HUES48 (cell line): ENCODE data around the gene OR4Q3.
"Not testable (repeated sequence)": the region's sequence is repeated elsewhere in the genome, so short reads cannot be mapped to it uniquely, and the experiment has no call there.

Experiments used
- H3K27ac ChIP-seq: one replicate; pipeline ENCODE4 v1.7.0; 2013; ENCODE audit warnings: low read depth, low read length, inconsistent platforms
- H3K27me3 ChIP-seq: 2 replicates; pipeline ENCODE4 v1.6.1; 2013; ENCODE audit warnings: mild to moderate bottlenecking, low read length; ENCODE audit not compliant: control insufficient read depth, insufficient read depth
- H3K36me3 ChIP-seq: 2 replicates; pipeline ENCODE4 v1.6.1; 2013; ENCODE audit warnings: low read length; ENCODE audit not compliant: control insufficient read depth, insufficient read depth
- H3K4me1 ChIP-seq: 2 replicates; pipeline ENCODE4 v1.6.1; 2013; ENCODE audit warnings: mild to moderate bottlenecking, low read length; ENCODE audit not compliant: control insufficient read depth, insufficient read depth
- H3K4me3 ChIP-seq: 2 replicates; pipeline ENCODE4 v1.5.1; 2013; ENCODE audit warnings: mild to moderate bottlenecking, low read depth, low read length
- H3K9ac ChIP-seq: 2 replicates; pipeline ENCODE4 v1.6.1; 2013; ENCODE audit warnings: mild to moderate bottlenecking, low read depth, low read length, moderate library complexity
- H3K9me3 ChIP-seq: 2 replicates; pipeline ENCODE4 v1.6.1; 2013; ENCODE audit warnings: low read length; ENCODE audit not compliant: control insufficient read depth, insufficient read depth

The OR4Q3 gene

GRCh38 chr14:19743256-19743655, at the start of gene OR4Q3:
TSS of gene OR4Q3 (plus strand) at chr14:19743571.
- peaks cover 97% of the 10 kb centered on the region for H3K9me3 ChIP-seq

GRCh38 chr14:19729359-19729758, 14.0 kb upstream of the OR4Q3 start:
- Histone ChIP-seq H3K4me3 (0 out of 2 replicates have a peak overlapping the region, but pooled peaks have one; percentile 12), H3K9me3 (peaks cover 91% of the 10 kb centered on the region), H3K36me3 (no peaks in the 10 kb centered on the region), H3K27ac (no peak overlapping the region), H3K9ac (no peak overlapping the region), H3K4me1 (no peaks in the 10 kb centered on the region), H3K27me3 (no peaks in the 10 kb centered on the region)

More at GRCh38 chr14:19743256-19743655, at the start of gene OR4Q3:
- Histone ChIP-seq H3K4me1 (no peaks in the 10 kb centered on the region), H3K9ac (no peak within 1 kb of the TSS), H3K4me3 (no peak within 1 kb of the TSS), H3K27ac (no peak within 1 kb of the TSS), H3K36me3 (no peaks in the 10 kb centered on the region), H3K27me3 (no peaks in the 10 kb centered on the region)

GRCh38 chr14:19729763-19730162, 13.6 kb upstream of the OR4Q3 start:
- Histone ChIP-seq H3K4me3 (0 out of 2 replicates have a peak overlapping the region, but pooled peaks have one; percentile 12), H3K4me1 (no peaks in the 10 kb centered on the region), H3K27ac (no peak overlapping the region), H3K9me3 (peaks cover 95% of the 10 kb centered on the region), H3K36me3 (no peaks in the 10 kb centered on the region), H3K9ac (no peak overlapping the region), H3K27me3 (no peaks in the 10 kb centered on the region)

GRCh38 chr14:19733893-19734292, 9.5 kb upstream of the OR4Q3 start:
- not testable (repeated sequence) for H3K27ac ChIP-seq, H3K4me1 ChIP-seq, H3K36me3 ChIP-seq, H3K9ac ChIP-seq, H3K27me3 ChIP-seq
- Histone ChIP-seq H3K4me3 (peak overlapping the region; percentile 32; the same call in 1 of the 2 replicates), H3K9me3 (peaks cover 91% of the 10 kb centered on the region)

- H3K9me3 ChIP-seq, result peaks cover 90% of the 10 kb centered on the region
- H3K27me3 ChIP-seq, H3K9ac ChIP-seq, H3K27ac ChIP-seq, H3K36me3 ChIP-seq, H3K4me3 ChIP-seq, H3K4me1 ChIP-seq: not testable (repeated sequence)
Measured at GRCh38 chr14:19752316-19752715, 8.9 kb downstream of the OR4Q3 start.

DNA sequence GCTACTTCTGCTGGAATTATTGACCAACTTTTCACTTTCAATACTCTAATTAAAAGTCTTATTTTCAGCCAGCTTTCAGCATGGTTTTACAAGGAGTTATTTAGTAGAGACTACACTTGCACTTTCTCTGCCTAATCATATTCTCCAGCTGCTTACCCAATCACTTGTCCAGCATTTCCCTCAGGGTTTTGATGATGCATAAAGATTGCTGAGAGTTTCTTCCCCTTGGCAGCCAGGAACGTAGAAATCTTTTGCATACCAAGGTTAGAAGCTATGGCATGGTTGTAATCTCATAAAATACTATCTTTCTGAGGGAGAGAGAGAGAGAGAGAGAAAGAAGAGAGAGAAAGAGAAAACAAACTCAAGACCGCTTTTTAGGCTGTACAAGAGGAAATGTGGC, 10.8 kb downstream of the OR4Q3 start:
- H3K9me3 ChIP-seq, result peaks cover 88% of the 10 kb centered on the region
- H3K27ac ChIP-seq, result no peak overlapping the region
- H3K36me3 ChIP-seq, result no peaks in the 10 kb centered on the region

DNA sequence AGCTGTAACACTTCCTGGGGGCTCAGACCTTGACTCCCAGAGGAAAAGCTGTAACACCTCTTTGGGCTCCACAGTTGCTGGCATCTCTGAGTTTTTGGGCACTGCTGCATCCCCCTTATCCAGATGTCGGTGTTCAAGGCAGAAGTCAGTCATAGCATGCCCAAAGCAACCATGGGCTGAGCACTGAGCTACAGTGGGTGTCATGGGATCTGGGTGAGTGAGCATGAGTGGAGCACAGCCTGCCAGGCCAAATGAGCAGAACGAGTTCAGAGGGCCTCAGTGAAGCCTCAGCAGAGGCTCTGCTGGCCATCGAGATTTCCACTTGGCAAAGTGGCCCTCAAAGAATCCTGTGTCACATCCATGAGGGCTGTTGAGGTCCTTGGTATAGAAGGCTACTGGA, 28.1 kb downstream of the OR4Q3 start:
- not testable (repeated sequence) for H3K4me1 ChIP-seq, H3K36me3 ChIP-seq, H3K4me3 ChIP-seq, H3K27ac ChIP-seq, H3K27me3 ChIP-seq, H3K9ac ChIP-seq
- peaks cover 88% of the 10 kb centered on the region for H3K9me3 ChIP-seq

More for the DNA sequence above, 10.8 kb downstream of the OR4Q3 start:
- Histone ChIP-seq H3K4me3 (no peak overlapping the region), H3K27me3 (no peaks in the 10 kb centered on the region), H3K4me1 (no peaks in the 10 kb centered on the region), H3K9ac (no peak overlapping the region)

- peaks cover 86% of the 10 kb centered on the region for H3K9me3 ChIP-seq
- no peaks in the 10 kb centered on the region for H3K27me3 ChIP-seq
- no peaks in the 10 kb centered on the region for H3K4me1 ChIP-seq
- H3K4me3 ChIP-seq, result no peak overlapping the region
- H3K27ac ChIP-seq, result no peak overlapping the region
- H3K36me3 ChIP-seq, result no peaks in the 10 kb centered on the region
- H3K9ac ChIP-seq, result no peak overlapping the region
Measured at GRCh38 chr14:19771895-19772430, 28.6 kb downstream of the OR4Q3 start.

- not testable (repeated sequence) for H3K27me3 ChIP-seq, H3K4me3 ChIP-seq, H3K9ac ChIP-seq, H3K27ac ChIP-seq, H3K4me1 ChIP-seq, H3K36me3 ChIP-seq
- peaks cover 88% of the 10 kb centered on the region for H3K9me3 ChIP-seq
Measured at GRCh38 chr14:19772454-19772853, 29.1 kb downstream of the OR4Q3 start.

GRCh38 chr14:19773204-19773603, 29.8 kb downstream of the OR4Q3 start, which contains the start of gene OR4M1:
TSS of gene OR4M1 (plus strand) at chr14:19773504. CDS start at chr14:19780323, 6,819 bp downstream.
- H3K4me1 ChIP-seq, H3K36me3 ChIP-seq, H3K4me3 ChIP-seq, H3K27me3 ChIP-seq, H3K9ac ChIP-seq, H3K27ac ChIP-seq: not testable (repeated sequence)
- peaks cover 88% of the 10 kb centered on the region for H3K9me3 ChIP-seq

GRCh38 chr14:19775587-19775986, 32.2 kb downstream of the OR4Q3 start:
- H3K4me1 ChIP-seq, result no peaks in the 10 kb centered on the region
- H3K36me3 ChIP-seq, result no peaks in the 10 kb centered on the region
- no peak overlapping the region for H3K27ac ChIP-seq
- no peak overlapping the region for H3K9ac ChIP-seq
- H3K9me3 ChIP-seq, result peaks cover 91% of the 10 kb centered on the region
- H3K27me3 ChIP-seq, result no peaks in the 10 kb centered on the region
- H3K4me3 ChIP-seq, result no peak overlapping the region
